HG02973 (cell line): ENCODE data around the gene MYL12A.

Experiments used
- ATAC-seq: cut with Tn5 transposase; IDR thresholded peaks from one replicate; pipeline ENCODE4 v1.9.1; 2021; ENCODE audit warnings: moderate library complexity; ENCODE audit not compliant: unreplicated experiment

MYL12A gene

DNA sequence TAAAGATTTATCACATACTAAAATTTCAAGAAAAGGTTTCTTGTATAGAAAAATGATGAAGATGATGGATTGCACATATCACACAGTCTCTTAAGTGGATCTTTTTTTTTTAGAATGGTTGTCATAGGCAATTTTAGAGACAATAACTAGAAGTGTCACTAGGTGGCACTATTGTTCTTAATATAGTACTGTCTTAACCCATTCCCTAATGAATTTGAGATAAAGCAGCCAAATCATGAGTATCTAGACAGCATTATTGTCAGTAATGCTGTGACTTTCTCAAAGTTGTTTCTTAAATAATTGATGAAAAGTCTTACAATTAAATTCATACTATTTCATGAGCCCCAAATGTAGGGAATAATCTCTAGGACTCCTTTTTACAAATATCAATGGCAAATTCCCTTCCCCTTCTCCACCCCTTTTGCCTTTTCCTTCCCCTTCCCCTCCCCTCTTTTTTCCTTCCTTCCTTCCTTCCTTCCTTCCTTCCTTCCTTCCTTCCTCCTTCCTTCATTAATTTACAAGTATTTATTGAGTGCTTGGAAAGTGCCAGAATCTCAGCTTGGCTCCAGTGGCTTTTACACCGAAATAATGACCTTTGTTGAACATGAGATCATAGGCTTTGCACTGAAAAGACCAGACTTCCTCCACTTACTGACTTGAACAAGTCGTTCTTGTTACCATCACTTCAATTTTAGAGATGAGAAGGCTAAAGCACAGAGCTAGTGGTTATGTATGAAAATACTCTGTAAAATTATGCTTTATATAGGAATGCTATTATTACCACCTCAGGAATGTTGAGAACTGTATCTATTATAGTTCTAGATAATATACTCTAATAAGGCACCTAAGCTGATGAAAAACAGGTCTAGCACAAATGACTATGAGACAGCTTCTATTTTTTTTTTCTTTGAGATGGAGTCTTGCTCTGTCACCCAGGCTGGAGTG lies 34.1 kb downstream of the MYL12A start:
- no peak for ATAC-seq

DNA sequence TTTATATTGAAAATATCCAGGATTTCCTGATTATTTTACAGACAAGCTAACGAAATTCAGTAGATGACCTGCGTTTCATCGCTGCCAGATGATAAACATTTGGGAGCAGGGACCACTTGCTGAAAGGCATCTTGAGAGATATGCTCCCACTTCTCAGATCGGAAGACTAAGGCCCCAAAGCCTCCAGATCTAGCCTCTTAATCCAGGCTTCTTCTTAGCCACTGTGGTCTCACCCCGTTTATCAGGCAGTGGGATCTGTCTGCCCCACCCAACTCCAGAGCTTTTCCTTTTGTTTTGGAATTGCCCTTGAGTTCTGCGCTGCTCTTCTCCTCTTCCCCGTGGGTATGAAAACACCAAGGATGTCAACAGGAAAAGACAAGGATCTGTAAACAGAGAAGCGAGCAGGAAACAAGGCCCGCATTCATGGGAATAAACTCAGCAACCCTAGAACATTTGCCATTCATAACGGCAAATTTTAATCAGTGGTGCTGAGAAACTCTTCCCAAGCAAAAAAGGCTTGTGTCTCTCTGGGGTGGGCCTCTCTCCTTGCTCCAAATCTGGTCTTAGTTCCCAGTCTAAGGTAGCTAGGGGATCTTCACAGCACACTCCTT lies 35.8 kb downstream of the MYL12A start:
- no peak for ATAC-seq

- ATAC-seq: no peak
Observed at GRCh38 chr18:3283908-3284307, 36.3 kb downstream of the MYL12A start.

DNA sequence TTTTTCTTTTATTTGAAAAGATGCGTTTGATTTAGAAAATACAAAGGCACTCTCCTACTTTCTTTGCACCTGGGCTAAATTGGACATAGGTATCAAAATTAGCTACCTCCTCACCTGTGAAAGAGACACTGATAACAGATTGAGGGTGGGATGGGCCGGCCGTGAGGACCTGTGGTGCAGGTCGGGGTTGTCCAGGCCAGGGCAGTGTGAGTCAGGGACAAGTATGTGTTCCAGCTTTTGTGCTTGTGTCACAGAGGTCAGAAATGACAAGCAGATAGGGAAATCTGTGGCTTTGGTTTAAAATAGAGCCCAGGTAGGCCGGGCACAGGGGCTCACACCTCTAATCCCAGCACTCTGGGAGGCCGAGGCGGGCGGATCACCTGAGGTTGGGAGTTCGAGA lies 36.9 kb downstream of the MYL12A start:
- ATAC-seq: no peak

DNA sequence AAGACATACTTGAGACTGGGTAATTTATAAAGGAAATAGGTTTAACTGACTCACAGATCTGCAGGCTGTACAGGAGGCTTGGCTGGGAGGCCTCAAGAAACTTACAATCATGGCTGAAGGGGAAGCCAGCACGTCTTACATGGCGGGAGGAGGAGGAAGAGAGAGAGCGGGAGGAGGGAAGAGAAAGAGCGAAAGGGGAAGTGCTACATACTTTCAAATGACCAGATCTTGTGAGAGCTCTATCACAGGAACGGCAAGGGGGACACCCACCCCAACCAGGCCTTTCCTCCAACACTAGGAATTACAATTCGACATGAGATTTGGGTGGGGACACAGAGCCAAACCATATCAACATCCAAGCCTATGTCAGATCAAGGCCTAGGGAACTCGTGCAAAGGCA lies 38.6 kb downstream of the MYL12A start:
- ATAC-seq: no peak

GRCh38 chr18:3293196-3293951 lies 45.8 kb downstream of the MYL12A start:
- ATAC-seq: no peak

DNA sequence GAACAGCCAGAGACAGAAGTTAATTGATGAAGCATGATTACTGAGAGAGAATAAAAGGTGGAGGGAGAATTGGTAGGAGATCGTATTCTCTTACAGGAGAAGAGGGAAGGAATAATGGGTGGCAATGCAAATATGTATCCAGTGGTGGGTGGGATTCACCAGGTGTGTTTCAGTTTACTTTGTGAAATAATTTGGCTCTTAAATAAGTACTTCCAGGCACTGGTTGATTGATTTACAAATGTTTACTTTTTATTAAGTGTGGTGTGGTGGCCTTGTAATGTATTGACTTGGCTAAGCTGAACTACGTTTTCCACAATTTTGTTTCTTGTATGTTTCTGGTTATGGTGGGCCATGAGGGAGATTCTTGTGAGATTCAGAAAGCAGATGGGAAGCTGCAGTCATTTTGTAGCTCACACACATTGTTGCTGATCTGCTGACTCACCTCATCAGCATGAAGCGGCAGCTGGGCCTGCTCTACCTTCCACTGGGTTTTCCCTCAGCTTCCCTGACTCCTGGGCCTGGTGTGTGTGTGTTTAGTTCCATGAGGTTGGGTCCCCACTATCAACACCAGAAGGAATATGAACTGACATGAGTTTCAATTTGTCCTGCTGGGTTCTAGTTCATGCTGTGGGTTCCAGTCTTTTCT lies 47.0 kb downstream of the MYL12A start:
- no peak for ATAC-seq

DNA sequence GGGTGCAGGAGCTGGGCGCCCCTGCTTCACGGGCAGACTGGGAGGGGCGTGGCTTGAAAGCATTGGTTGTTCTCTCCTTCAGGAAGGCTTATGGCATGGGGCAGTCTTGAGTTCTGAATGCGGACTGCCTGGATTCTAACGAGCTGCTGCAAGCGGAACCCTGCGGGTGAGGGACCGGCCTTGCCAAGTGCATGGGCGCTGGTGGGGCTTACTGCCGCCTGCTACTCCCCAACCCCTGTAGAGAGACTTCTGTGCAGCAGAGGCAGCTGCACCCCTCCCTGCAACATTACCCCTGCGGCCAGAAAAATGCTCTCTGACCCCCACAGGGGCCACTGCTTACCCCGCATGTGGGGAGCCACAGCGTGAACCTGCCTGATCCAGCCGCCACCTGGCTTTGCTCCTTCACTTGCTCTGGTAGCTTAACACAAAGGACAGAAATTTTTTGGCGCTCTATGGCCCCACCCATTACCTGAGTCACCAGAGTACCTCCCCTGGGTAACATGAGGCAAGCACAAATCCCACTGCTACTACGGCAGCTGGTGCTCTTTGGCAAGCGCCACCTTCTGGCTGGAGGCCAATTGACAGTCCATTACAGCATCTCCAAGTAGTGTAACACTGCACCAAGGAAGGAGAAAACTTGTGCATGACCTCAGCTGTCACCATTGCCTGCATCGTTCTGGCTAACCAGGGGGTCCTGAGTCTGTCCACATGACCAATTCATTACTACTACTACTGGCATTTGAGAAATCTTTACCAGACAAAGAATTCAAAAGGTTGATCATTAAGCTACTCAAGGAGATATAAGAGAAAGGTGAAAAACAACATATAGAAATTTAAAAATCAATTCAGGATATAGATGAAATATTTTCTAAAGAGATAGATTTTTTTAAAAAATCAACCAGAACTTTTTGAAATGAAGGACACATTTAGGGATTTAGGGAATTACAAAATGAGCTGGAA lies 49.7 kb downstream of the MYL12A start:
- ATAC-seq: peak; percentile 99

DNA sequence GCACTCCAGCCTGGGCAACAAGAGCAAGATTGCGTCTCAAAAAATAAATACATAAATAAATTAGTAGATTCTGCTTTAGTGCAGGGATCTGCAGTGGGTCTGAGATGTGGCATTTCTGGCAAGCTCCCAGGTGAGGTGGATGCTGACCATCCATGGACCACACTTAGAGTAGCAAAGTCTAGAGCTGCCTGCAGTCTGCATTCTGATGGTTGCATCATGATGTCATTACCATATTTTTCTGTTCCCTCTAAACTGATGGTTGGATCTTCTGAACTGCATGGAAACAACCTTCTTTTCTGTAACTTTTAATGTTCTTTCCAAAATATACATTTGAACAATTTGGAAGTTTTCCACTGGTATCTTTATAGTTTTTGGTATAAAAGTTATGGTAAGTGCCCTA lies 57.2 kb downstream of the MYL12A start:
- ATAC-seq: no peak

DNA sequence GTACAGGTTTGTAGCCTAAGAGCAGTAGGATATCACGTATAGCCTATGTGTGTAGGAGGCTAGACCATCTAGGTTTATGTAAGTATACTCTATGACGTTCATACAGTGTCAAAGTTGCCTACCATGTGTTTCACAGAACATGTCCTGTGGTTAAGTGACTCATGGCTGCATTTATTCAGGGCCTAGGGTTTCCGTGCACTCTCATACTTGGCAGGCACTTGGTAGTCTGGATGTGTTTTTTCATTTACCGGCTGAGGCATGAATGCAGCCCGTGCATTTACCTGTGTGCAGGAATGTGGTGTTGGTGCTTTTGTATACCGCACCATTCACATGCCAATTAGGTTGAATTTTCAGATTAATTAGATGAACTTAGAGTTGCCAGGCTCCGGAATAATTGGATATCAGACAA lies 57.8 kb downstream of the MYL12A start:
- peak; percentile 83 for ATAC-seq
